ENCODE results near the gene PCDHB1.
"Not testable (repeated sequence)": the region's sequence is repeated elsewhere in the genome, so short reads cannot be mapped to it uniquely, and the experiment has no call there.

Gene PCDHB1

GRCh38 chr5:141084487-141084989 lies 33.4 kb downstream of the PCDHB1 start:
- peak; percentile 70 for DNase-seq

GRCh38 chr5:141094481-141095262 lies 43.5 kb downstream of the PCDHB1 start, which contains the start of gene PCDHB2:
TSS of gene PCDHB2 (plus strand) at chr5:141094615. CDS start at chr5:141094791, 176 bp downstream.
- DNase-seq = peak; percentile 64

GRCh38 chr5:141095263-141095641 lies 44.1 kb downstream of the PCDHB1 start:
- DNase-seq = no peak

- not testable (repeated sequence) for DNase-seq
Observed at GRCh38 chr5:141096181-141096580, 45.0 kb downstream of the PCDHB1 start.

- DNase-seq = not testable (repeated sequence)
Observed at GRCh38 chr5:141096586-141096985, 45.4 kb downstream of the PCDHB1 start.

GRCh38 chr5:141100243-141100805 lies 49.1 kb downstream of the PCDHB1 start, which contains the start of gene PCDHB3:
TSS of gene PCDHB3 (plus strand) at chr5:141100473. CDS start at chr5:141100650, 177 bp downstream.
- peak; percentile 70 for DNase-seq

- DNase-seq = no peak
Observed at GRCh38 chr5:141101059-141101458, 49.9 kb downstream of the PCDHB1 start.

- not testable (repeated sequence) for DNase-seq
Observed at GRCh38 chr5:141102070-141102469, 50.9 kb downstream of the PCDHB1 start.

GRCh38 chr5:141102471-141102870 lies 51.3 kb downstream of the PCDHB1 start:
- not testable (repeated sequence) for DNase-seq

GRCh38 chr5:141105350-141105749 lies 54.2 kb downstream of the PCDHB1 start:
- no peak for DNase-seq
